Measurements from ENCODE around the gene PITPNC1.
"Not testable (repeated sequence)": the region's sequence is repeated elsewhere in the genome, so short reads cannot be mapped to it uniquely, and the experiment has no call there.

The PITPNC1 gene

GRCh38 chr17:67696853-67697498 is 319.9 kb downstream of the PITPNC1 start:
- no peak for DNase-seq

DNA sequence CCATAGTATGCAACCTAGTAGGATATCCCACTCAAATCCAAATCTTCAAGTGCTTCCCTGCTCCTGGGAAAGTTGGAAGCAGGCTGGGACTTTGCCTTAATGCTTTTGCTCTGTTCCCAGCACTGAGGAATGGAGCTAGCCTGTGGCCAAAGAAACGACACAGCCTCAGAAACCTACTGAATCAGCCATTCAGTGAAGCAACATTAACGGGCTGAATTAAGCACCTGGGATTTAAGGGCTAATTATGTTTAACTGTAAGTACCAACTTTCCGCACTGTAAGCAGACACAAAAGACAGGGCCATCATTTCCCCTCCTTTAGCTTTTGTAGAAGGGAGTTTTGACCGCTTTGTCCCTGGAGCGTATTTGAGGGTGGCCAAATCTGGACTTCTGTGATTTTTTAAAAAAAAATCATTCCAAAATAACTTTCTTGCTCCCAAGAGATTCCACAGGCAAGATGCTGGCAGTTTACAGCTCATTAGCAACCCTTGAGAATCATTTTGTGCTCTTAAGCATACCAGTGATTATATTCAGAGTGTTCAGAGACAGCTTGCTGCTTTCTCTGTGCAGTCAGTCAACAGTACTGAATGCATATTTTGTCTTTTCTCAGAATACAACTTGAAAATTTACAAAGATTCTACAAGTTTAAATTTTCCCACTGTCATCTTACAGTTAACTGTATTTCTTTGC is 323.1 kb downstream of the PITPNC1 start:
- DNase-seq: no peak

DNA sequence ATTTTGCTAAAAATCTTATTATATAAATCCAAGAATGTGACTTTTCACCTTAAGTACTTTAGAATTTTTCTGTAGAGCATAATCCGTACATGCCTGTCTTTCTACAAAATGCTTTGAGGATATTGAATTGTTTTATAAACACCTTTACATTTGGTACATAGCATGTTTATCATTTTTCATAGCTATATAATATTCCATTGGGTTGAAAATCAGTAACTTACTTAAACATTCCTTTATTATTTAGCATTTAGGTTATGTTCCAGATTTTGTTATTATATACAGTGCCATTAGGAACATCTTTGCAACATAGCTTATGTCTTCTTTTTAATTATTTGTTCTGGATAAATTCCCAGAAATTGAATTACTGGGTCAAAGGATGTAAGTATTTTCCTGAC is 323.6 kb downstream of the PITPNC1 start:
- DNase-seq: no peak

GRCh38 chr17:67702861-67703260 is 325.8 kb downstream of the PITPNC1 start:
- DNase-seq: not testable (repeated sequence)

DNA sequence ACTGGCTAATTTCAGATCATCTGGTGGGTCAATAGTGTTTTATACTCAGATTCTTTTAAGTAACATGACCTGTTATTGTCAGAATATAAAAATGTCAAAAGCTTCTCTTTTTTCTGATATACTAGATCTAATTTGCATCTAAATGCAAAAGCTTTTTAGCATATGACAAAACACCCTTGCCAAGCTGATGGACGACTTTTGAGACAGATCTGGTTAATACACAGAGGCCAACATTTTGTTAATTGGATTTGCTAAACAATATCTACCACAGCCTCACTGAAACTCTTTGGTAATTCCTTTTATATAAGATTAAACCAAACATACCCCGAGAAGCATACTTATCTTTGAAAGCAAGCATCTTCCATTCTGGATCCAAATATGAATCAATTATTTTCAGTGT is 330.4 kb downstream of the PITPNC1 start:
- no peak for DNase-seq

DNA sequence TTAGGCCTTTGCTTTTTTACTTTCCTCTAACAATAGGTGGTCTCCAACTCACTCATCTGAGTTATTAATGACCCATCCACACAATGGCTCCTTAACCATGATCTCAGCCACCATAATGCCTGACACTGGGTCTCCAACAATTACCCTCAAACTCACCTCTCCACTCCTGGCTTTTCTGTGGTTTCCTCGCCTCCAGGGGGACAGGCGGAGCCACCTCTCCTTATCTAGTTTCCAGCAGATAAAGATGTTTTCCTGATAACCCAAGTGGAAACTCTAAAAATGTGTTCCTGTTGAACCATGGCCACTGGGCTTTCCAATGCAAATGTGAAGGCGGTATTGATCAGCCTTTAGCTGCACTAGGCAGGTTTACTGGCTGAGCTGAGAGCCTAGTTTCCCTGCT is 331.3 kb downstream of the PITPNC1 start:
- no peak for DNase-seq

GRCh38 chr17:67711916-67712315 is 334.8 kb downstream of the PITPNC1 start:
- DNase-seq: no peak

GRCh38 chr17:67712375-67712774 is 335.3 kb downstream of the PITPNC1 start:
- DNase-seq: no peak

- no peak for DNase-seq
Measured at GRCh38 chr17:67713169-67713568, 336.1 kb downstream of the PITPNC1 start.

- DNase-seq: no peak
Measured at GRCh38 chr17:67716405-67716798, 339.3 kb downstream of the PITPNC1 start.

- DNase-seq: peak in 1 of 5 experiments; percentile 20
Measured at GRCh38 chr17:67717192-67717623, 340.1 kb downstream of the PITPNC1 start.

DNA sequence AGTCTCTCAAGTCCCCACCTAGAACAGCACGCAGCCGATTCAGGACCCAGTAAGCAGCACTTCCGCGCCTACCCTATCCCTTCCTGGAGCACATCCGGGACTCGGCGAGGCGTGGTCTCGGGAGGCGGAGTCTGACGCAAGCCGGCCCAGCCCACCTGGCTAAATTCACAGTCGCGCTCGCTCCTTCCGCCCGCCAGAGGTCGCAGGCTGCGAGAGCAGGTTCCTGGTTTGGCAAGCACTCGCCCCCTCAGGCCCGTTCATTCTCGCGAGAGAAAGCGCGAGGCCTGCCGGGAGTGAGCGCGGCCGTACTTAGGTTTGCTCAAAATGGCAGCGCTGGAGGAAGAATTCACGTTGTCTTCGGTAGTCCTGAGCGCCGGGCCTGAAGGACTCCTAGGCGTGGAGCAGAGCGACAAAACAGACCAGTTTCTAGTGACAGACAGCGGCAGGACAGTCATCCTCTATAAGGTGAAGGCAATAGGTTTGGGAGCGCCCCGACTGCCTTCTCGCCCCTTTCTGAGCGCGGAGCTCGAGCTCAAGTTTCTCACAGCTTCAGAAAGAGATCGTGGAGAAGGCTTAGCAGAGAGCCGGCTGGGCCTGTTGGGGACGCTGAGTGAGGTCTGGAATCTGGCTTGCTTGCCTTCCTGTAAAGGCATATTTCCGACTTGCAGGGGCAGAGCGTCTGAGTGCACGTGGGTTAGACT is 340.7 kb downstream of the PITPNC1 start, which contains the start of gene NOL11:
NOL11 (plus strand) TSS at position 313 of the 701 bp plus-strand sequence; CDS start at position 325, 12 bp downstream.
- DNase-seq: peak; percentile 96 to 99 (median 99)

DNA sequence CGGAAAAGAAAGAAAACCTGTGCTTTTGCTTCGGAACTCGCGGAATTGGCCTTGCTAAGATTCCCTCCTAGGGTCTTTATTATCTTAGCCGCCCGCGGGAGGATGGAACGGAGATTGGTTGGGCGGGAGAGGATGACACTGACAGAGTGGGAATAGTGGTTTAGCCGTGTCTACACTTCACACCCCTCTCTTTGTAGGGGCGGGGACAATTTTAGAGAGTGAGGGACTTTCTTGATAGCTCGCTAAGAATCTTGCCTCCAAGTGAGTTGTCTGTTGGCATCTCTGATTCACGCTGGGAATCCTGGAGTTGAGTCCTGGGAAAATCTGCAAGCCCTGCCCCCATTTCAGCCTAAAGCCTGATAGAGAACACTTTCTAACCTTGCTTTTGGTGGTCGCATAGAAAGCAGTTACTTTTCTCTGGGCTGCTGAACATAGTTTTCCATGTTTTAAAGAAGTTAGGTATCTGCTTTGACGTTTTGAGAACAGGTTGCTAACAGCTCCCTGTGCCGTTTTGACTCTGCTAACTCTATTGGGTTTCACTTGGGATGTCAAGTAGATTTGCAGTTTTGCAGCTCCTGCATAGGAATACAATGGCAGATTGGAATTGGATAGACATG is 341.4 kb downstream of the PITPNC1 start:
- DNase-seq: peak in 4 of 5 experiments; percentile 7 to 53 (median 24)

GRCh38 chr17:67725373-67725791 is 348.3 kb downstream of the PITPNC1 start:
- DNase-seq: no peak

DNA sequence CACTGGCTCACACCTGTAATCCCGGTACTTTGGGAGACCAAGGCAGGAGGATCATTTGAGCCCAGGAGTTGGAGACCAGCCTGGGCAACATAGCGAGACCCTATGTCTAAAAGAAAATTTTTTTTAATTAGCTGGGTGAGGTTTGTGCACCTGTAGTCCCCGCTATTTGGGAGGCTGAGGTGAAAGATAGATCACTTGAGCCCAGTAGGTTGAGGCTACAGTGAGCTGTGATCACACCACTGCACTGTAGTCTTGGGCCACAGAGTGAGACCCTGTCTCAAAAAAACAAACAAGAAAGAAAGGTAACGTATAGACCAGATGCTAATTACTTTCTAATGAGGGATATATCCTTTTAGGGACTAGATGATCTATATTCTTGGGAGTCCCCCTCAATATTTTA is 348.7 kb downstream of the PITPNC1 start:
- DNase-seq: no peak

- not testable (repeated sequence) for DNase-seq
Measured at GRCh38 chr17:67727152-67728039, 350.3 kb downstream of the PITPNC1 start.

DNA sequence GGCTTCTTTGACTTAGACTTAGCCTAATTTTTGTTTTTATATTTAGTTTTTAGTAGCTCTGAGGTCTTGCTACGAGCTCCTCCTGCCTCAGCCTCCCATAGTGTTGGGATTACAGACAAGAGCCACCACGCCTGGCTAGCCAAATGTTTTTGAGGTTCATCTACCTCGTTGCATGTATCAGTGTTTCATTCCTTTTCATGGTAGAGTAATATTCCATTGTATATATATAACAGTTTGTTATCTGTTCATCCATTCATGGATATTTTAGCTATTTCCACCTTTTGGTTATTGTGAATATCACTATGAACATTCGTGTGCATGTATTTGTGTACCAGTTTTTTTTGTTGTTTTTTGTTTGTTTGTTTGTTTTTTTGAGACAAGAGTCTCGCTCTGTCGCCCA is 352.8 kb downstream of the PITPNC1 start:
- DNase-seq: no peak

DNA sequence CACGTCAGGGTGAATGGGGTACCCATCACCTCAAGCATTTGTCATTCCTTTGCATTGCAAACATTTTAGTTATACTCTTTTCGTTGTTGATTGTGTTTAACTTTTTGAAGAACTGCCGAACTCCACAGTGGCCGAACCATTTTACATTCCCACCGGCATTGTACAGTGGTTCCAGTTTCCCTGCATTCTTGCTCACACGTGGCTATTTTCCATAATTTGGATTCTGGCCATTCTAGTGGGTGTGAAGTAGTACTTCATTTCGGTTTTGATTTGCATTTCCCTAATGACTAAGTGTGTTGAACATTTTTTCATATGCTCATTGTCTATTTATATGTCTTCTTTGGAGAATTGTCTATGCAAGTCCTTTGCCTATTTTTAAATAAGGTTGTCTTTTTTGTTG is 353.6 kb downstream of the PITPNC1 start:
- no peak for DNase-seq

- DNase-seq: no peak
Measured at GRCh38 chr17:67733449-67733848, 356.4 kb downstream of the PITPNC1 start.

- no peak for DNase-seq
Measured at GRCh38 chr17:67737145-67737544, 360.1 kb downstream of the PITPNC1 start.

GRCh38 chr17:67742025-67742424 is 364.9 kb downstream of the PITPNC1 start:
- DNase-seq: no peak
